ENCODE data around the gene LTBP2.
A peak's percentile ranks its signal among the peaks of the same experiment; 100 is the strongest.
"Not testable (repeated sequence)": the region's sequence is repeated elsewhere in the genome, so short reads cannot be mapped to it uniquely, and the experiment has no call there.

The LTBP2 gene

DNA sequence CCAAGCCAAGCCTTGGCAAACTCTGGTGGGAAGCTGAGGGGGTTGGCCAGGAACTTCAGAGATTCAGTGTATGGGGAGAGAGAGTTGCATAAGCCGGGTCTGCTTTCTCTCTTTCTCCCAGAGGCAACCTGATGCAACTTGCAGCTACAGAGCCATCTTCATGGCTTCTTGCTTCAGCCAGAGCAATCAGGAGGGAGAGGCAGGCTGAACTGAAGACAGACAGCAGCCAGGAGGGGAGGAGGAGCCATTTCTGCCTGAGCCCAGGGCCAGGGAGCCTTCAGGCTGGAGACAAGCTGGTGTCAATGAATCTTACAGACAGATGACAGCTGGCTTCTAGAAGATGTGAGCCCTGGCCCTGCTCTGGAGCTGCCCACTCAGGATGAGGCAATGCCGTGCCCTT, 137.7 kb downstream of the LTBP2 start:
- no peak for DNase-seq

GRCh38 chr14:74472601-74473000, 139.4 kb downstream of the LTBP2 start:
- DNase-seq: no peak

- DNase-seq: no peak
Observed at GRCh38 chr14:74469548-74470518, 142.2 kb downstream of the LTBP2 start.

- no peak for DNase-seq
Observed at GRCh38 chr14:74468513-74468912, 143.5 kb downstream of the LTBP2 start.

- DNase-seq: no peak
Observed at GRCh38 chr14:74465335-74465734, 146.7 kb downstream of the LTBP2 start.

GRCh38 chr14:74464785-74465184, 147.3 kb downstream of the LTBP2 start:
- DNase-seq: no peak

DNA sequence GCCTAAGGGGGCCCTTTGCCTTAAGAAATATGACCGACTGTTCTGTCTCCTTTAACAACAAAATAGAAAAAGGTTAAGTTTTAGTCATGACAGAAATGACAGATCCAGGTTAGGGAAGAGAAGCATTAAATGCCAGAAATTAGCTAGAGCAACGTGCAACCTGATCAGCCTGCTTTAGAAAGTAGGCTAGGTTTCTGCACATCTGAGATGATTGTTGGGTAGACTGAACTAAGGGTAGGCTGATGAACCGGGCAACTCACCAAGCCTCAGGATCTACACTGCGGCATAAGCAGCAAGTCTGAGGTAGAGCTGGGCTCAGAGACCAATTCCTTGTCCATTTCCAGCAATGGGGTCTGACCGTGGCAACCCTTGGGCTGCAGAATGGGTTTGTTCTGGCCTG, 148.3 kb downstream of the LTBP2 start:
- DNase-seq: no peak

DNA sequence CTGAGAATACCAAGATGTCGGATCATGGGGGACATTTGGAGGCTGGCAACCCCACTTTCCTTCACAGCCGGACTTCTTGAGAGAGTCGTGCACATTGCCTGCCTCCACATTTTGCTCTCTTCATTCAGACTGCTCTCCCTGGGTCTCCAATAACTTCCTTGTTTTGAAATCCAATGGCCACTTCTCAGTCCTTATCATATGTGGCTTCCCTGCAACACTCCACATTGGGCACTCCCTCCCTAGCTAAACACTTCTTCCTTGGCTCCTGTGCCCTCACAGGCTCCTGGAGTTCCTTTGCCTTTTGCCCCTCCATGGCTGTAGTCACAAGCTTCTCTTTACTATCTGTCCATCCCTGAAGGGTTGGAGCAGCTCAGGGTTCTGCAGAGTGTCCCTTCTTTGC, 149.0 kb downstream of the LTBP2 start:
- DNase-seq: no peak

GRCh38 chr14:74459976-74460375, 152.1 kb downstream of the LTBP2 start:
- DNase-seq: no peak

GRCh38 chr14:74459289-74459946, 152.6 kb downstream of the LTBP2 start:
- DNase-seq: peak; percentile 40

- DNase-seq: no peak
Observed at GRCh38 chr14:74457565-74457895, 154.5 kb downstream of the LTBP2 start.

DNA sequence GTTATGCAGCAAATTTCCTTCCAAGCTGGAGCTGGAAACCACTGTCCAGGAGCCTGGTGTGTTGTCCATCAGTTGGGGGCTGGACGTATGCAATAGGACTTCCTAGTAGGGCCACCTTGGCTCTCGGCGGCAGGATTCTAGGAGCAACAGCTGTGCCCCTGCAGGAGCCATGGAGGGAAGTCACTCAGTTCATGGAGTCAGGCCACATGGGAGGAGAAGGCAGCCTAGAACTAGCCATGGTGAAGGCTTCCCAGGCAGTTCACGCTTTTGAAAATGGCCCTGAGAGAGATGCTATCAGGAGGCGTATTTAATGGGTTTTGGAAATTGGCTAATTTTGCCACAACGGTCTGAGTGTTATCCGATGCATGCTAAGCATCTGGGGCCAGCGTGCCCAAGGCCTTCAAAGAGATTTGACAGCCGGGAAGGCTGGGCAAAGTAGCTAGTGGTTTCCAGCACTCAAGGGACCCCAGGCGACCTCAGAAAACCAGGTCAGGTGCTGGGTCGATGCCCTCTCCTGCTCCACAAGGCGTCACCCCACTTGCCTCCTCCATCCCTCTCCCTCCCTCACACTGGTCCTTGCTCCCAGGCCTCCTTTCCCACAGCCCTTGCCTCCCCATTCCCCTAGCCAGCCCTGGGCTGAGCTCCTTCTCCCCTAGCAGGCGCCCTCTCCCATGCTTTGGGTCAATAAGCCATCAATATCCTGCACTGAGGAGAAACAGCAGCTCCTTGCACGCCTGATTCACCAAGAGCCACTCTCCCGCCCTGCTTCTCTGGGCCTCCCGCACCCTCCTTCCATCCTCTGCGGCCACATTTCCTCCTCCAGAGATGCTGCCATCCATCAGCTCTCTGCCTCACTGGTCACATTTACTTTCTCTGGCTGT, 155.1 kb downstream of the LTBP2 start:
- DNase-seq: no peak

DNA sequence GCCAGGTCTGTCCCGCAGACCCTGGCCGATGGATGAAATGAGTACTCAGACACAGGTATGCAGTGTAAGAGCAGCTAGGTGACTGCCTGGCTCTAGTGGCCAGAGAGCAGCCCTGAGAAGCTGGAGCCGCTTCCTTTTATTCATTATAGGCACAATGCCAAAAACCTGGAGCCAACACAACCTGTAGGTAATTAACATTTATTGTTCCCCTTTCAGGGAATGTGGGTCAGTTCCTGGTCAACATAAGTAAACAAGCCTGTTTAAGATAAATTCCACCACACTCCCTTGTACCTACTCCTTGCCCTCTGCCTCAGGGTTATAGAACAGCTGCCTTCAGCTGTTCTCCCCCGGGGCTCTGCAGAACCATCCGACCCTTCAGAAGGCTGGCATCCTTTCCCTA, 157.6 kb downstream of the LTBP2 start:
- DNase-seq: not testable (repeated sequence)
